RWPE1 (cell line): ENCODE data around the gene CYP26A1.

Experiments used
- CTCF ChIA-PET: fragments of 350-600 bp; sonication (Branson Sonifier 250); formaldehyde crosslinking; extraction: SDS; loops from one replicate; lab custom pipeline; 2021; lab: Yijun Ruan, JAX
- POLR2A ChIA-PET: fragments of 400-600 bp; formaldehyde crosslinking; extraction: SDS; loops from one replicate; lab custom pipeline; 2020; ENCODE audit warnings: antibody characterized with exemption; ENCODE audit not compliant: low non-redundant PET; lab: Yijun Ruan, JAX
- DNase-seq: peaks from one replicate; pipeline ENCODE4 v3.0.0; 2012; ENCODE audit warnings: low spot score
- H3K27ac ChIP-seq: fragments of 450-650 bp; 2 replicates; pipeline ENCODE4 v1.5.1; 2017
- CTCF ChIP-seq: fragments of 450-650 bp; conservative IDR thresholded peaks from 2 replicates; pipeline ENCODE4 v1.5.1; 2017; ENCODE audit warnings: low read depth, mild to moderate bottlenecking

Gene CYP26A1

GRCh38 chr10:93068411-93069244 is 5.1 kb upstream of the CYP26A1 start:
- no peak overlapping the region for H3K27ac ChIP-seq
- no peak for DNase-seq
- ChIA-PET CTCF (interaction anchor here (0.6 to 1.4 kb wide), 4 partner anchors 12 to 159 kb away, joined by 3 to 5 read pairs (median 4); no protein-coding TSS in a partner anchor), POLR2A (no interaction called here)
- no peak for TF ChIP-seq CTCF

- no peak overlapping the region for H3K27ac ChIP-seq
- no peak for DNase-seq
- POLR2A ChIA-PET: no interaction called here
- no peak for TF ChIP-seq CTCF
- CTCF ChIA-PET: interaction anchor here (0.7 to 1.8 kb wide), 2 partner anchors 10 to 11 kb away, joined by 5 to 6 read pairs; no protein-coding TSS in a partner anchor
These were observed 4.5 kb upstream of the CYP26A1 start for GRCh38 chr10:93069245-93069561.

- DNase-seq: no peak
- TF ChIP-seq CTCF: no peak
- POLR2A ChIA-PET: no interaction called here
- CTCF ChIA-PET: interaction anchor here (1.1 to 1.8 kb wide), 2 partner anchors 9 to 231 kb away, joined by 3 to 6 read pairs; no protein-coding TSS in a partner anchor
- no peak overlapping the region for H3K27ac ChIP-seq
These were observed 3.1 kb upstream of the CYP26A1 start for GRCh38 chr10:93070378-93071176.

GRCh38 chr10:93071177-93071472 is 2.6 kb upstream of the CYP26A1 start:
- POLR2A ChIA-PET: no interaction called here
- TF ChIP-seq CTCF: no peak
- CTCF ChIA-PET: interaction anchor here (1.1 to 1.8 kb wide), 2 partner anchors 8 to 231 kb away, joined by 3 to 6 read pairs; no protein-coding TSS in a partner anchor
- DNase-seq: no peak
- no peak overlapping the region for H3K27ac ChIP-seq

GRCh38 chr10:93071674-93072224 is 1.9 kb upstream of the CYP26A1 start:
- ChIA-PET CTCF (interaction anchor here (0.9 kb wide), 1 partner anchor 222 kb away, joined by 3 read pairs; no protein-coding TSS in a partner anchor), POLR2A (no interaction called here)
- no peak for DNase-seq

More at GRCh38 chr10:93071674-93072224, 1.9 kb upstream of the CYP26A1 start:
- no peak for TF ChIP-seq CTCF
- no peak overlapping the region for H3K27ac ChIP-seq
